Fibroblast of lung (primary cell): ENCODE data around the gene GPR173. TPM values are rescaled to one million over a fixed set of nuclear protein-coding genes. Genes with fewer than 3 reads are reported as not detected.

Experiments
- DNase-seq, 2 donors: peaks; one replicate each; pipeline versions ENCODE4 v3.0.0 to v3.0.0-alpha.2; 2010; ENCODE audit warnings: low read depth in 2 of 2
- H2AFZ ChIP-seq: 2 replicates; pipeline ENCODE4 v1.5.1; 2012; ENCODE audit warnings: low read length, control low read depth, inconsistent platforms
- H3K27ac ChIP-seq: 2 replicates; pipeline ENCODE4 v1.5.1; 2011; ENCODE audit warnings: low read length, control low read depth; ENCODE audit not compliant: insufficient read depth
- H3K27me3 ChIP-seq: 2 replicates; pipeline ENCODE4 v1.5.1; 2011; ENCODE audit warnings: mild to moderate bottlenecking, low read length; ENCODE audit not compliant: control insufficient read depth, insufficient read depth
- H3K36me3 ChIP-seq: 2 replicates; pipeline ENCODE4 v1.5.1; 2011; ENCODE audit warnings: low read length; ENCODE audit not compliant: control insufficient read depth, insufficient read depth
- H3K4me1 ChIP-seq: 2 replicates; pipeline ENCODE4 v1.5.1; 2011; ENCODE audit warnings: low read length; ENCODE audit not compliant: control insufficient read depth, insufficient read depth; ENCODE audit errors: extremely low read depth
- H3K4me2 ChIP-seq: 2 replicates; pipeline ENCODE4 v1.5.1; 2011; ENCODE audit warnings: low read length, control low read depth; ENCODE audit not compliant: insufficient read depth; ENCODE audit errors: extremely low read depth
- H3K4me3 ChIP-seq, 4 experiments: fragments of 200-600 bp in 1 of 4; sonication (generic) in 1 of 4; replicated peaks in 1 of 4; 2 replicates each; pipeline ENCODE4 v1.5.1; 2011 to 2016; ENCODE audit warnings: low read length in 4 of 4, low read depth in 3 of 4, mild to moderate bottlenecking in 3 of 4, control low read depth in 2 of 4, inconsistent platforms in 1 of 4, mixed read lengths in 1 of 4; ENCODE audit not compliant: insufficient read depth in 1 of 4; ENCODE audit errors: control extremely low read depth in 1 of 4
- H3K79me2 ChIP-seq: 2 replicates; pipeline ENCODE4 v1.5.1; 2012; ENCODE audit warnings: mild to moderate bottlenecking, low read length, inconsistent platforms; ENCODE audit not compliant: control insufficient read depth, insufficient read depth
- H3K9ac ChIP-seq: 2 replicates; pipeline ENCODE4 v1.5.1; 2011; ENCODE audit warnings: mild to moderate bottlenecking, low read length, control low read depth; ENCODE audit not compliant: insufficient read depth
- H3K9me3 ChIP-seq: 2 replicates; pipeline ENCODE4 v1.5.1; 2012; ENCODE audit warnings: low read depth, low read length; ENCODE audit not compliant: control insufficient read depth, insufficient read depth
- H4K20me1 ChIP-seq: 2 replicates; pipeline ENCODE4 v1.5.1; 2011; ENCODE audit warnings: low read length; ENCODE audit not compliant: control insufficient read depth, insufficient read depth; ENCODE audit errors: extremely low read depth
- CTCF ChIP-seq, 2 donors: IDR thresholded peaks in 1 of 2; conservative IDR thresholded peaks in 1 of 2; 1 replicate in 1 of 2; 2 replicates in 1 of 2; pipeline ENCODE4 v1.5.1; 2011 to 2012; ENCODE audit warnings: low read length in 2 of 2, control low read depth in 1 of 2, inconsistent platforms in 1 of 2, low read depth in 1 of 2, mild to moderate bottlenecking in 1 of 2
- EZH2 ChIP-seq: IDR thresholded peaks from 2 replicates; pipeline ENCODE4 v1.5.1; 2012; ENCODE audit warnings: low read length, control low read depth, mild to moderate bottlenecking; ENCODE audit errors: missing control alignments
- polyA plus RNA-seq, 2 donors: library from polyadenylated mRNA; depleted of rRNA in 1 of 2; stranded (reverse) in 1 of 2; unstranded in 1 of 2; fragments of >200 nt; gene quantifications; 2 replicates each; pipeline ENCODE4 v1.2.1, GENCODE V29; 2011 to 2012; ENCODE audit warnings: missing spikeins in 1 of 2
- total RNA-seq: library from RNA; depleted of rRNA; stranded (reverse); fragments of >200 nt; gene quantifications from 2 replicates; pipeline ENCODE4 v1.2.1, GENCODE V29; 2014

The GPR173 gene
- total and polyA plus RNA-seq, 2 donors (not counting 1 experiment from before 2014, with no cell fraction given), result 3.9 to 5.6 TPM

GRCh38 chrX:53085661-53086229 is 37.2 kb downstream of the GPR173 start:
- H3K4me2 ChIP-seq, result no peak overlapping the region
- no peak overlapping the region for H3K4me3 ChIP-seq
- H3K36me3 ChIP-seq, result peaks cover 10% of the 10 kb centered on the region
- peaks cover 4% of the 10 kb centered on the region for H3K4me1 ChIP-seq
- TF ChIP-seq CTCF (conservative IDR thresholded peaks at IDR 0.05 in 1 of 2, IDR thresholded peaks at IDR 0.05 in 1 of 2; ENCODE audit: low read depth in 1 of 2, low read length in 2 of 2) (no peak), EZH2 (no peak)
- no peak for DNase-seq
- no peak overlapping the region for H3K9ac ChIP-seq
- no peaks in the 10 kb centered on the region for H3K9me3 ChIP-seq
- peaks cover 2% of the 10 kb centered on the region for H4K20me1 ChIP-seq
- no peak overlapping the region for H3K27ac ChIP-seq
- no peaks in the 10 kb centered on the region for H3K79me2 ChIP-seq
- H3K27me3 ChIP-seq, result no peaks in the 10 kb centered on the region
- H2AFZ ChIP-seq, result no peak overlapping the region

GRCh38 chrX:53086464-53086863 is 37.9 kb downstream of the GPR173 start:
- Histone ChIP-seq H3K36me3 (peaks cover 10% of the 10 kb centered on the region), H3K27ac (no peak overlapping the region), H4K20me1 (peaks cover 2% of the 10 kb centered on the region), H3K4me3 (no peak overlapping the region), H3K9me3 (no peaks in the 10 kb centered on the region), H3K27me3 (no peaks in the 10 kb centered on the region), H3K9ac (no peak overlapping the region), H3K79me2 (no peaks in the 10 kb centered on the region), H3K4me2 (no peak overlapping the region), H3K4me1 (peaks cover 4% of the 10 kb centered on the region), H2AFZ (no peak overlapping the region)
- no peak for DNase-seq
- TF ChIP-seq EZH2 (no peak), CTCF (conservative IDR thresholded peaks at IDR 0.05 in 1 of 2, IDR thresholded peaks at IDR 0.05 in 1 of 2; ENCODE audit: low read depth in 1 of 2, low read length in 2 of 2) (no peak)

- H3K79me2 ChIP-seq, result no peaks in the 10 kb centered on the region
- no peak overlapping the region for H3K27ac ChIP-seq
- DNase-seq, result no peak
- TF ChIP-seq CTCF (conservative IDR thresholded peaks at IDR 0.05 in 1 of 2, IDR thresholded peaks at IDR 0.05 in 1 of 2; ENCODE audit: low read depth in 1 of 2, low read length in 2 of 2) (no peak), EZH2 (no peak)
- H3K9ac ChIP-seq, result no peak overlapping the region
- H3K9me3 ChIP-seq, result no peaks in the 10 kb centered on the region
- peaks cover 4% of the 10 kb centered on the region for H3K4me1 ChIP-seq
- H3K4me2 ChIP-seq, result no peak overlapping the region
- no peaks in the 10 kb centered on the region for H3K27me3 ChIP-seq
- peaks cover 2% of the 10 kb centered on the region for H4K20me1 ChIP-seq
- no peak overlapping the region for H2AFZ ChIP-seq
- H3K4me3 ChIP-seq, result no peak overlapping the region
- H3K36me3 ChIP-seq, result peaks cover 10% of the 10 kb centered on the region
These were observed 38.8 kb downstream of the GPR173 start for GRCh38 chrX:53087388-53087831.
